ENCODE data around the gene ABHD16A.
"Not testable (repeated sequence)": the region's sequence is repeated elsewhere in the genome, so short reads cannot be mapped to it uniquely, and the experiment has no call there.

Gene ABHD16A

DNA sequence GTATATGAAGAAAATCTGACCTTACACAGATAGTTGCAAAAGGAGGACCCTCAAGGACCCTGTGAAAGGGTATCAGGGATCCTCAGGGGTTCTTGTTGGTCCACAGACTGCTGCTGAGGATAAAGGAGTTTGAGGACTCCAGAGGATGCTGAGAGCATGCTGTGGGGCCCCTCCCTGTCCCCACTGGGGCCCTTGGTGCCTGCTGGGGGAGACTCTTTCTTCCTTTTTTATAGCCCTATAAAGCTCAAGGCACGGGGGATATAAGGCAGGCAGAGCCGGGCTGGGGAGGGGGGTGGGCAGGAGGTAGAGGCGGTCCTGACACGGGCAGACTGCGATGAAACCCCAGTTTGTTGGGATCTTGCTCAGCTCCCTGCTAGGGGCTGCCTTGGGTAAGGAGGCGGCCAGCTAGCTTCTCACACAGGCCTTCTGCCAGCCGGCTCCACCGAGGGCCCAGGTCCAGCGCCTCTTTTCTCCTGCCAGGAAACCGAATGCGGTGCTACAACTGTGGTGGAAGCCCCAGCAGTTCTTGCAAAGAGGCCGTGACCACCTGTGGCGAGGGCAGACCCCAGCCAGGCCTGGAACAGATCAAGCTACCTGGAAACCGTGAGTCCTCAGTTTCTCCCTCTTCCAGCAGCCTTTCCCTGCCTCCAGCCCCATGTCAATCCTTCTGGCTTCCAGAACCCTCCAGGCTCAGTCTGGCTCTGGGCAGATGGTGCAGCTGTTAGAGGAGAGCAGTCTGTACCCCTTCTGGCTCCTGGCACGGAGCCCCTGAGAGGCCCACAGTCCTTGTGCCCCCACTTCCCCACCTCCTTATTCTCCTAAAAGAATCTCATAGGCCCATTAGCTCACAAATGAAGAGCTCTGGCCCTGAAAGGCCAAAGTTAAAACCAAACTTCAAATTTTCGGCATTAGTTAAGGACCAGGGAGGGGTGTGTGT is 12.2 kb upstream of the ABHD16A start, which contains the start of gene LY6G6D:
Gene LY6G6D, plus strand, starts transcription at position 327 of the 937 bp plus-strand sequence. Its CDS starts 8 bp downstream, at position 335.
- DNase-seq (ENCODE audit: low read depth in 2 of 3, low spot score in 1 of 3), result no peak

DNA sequence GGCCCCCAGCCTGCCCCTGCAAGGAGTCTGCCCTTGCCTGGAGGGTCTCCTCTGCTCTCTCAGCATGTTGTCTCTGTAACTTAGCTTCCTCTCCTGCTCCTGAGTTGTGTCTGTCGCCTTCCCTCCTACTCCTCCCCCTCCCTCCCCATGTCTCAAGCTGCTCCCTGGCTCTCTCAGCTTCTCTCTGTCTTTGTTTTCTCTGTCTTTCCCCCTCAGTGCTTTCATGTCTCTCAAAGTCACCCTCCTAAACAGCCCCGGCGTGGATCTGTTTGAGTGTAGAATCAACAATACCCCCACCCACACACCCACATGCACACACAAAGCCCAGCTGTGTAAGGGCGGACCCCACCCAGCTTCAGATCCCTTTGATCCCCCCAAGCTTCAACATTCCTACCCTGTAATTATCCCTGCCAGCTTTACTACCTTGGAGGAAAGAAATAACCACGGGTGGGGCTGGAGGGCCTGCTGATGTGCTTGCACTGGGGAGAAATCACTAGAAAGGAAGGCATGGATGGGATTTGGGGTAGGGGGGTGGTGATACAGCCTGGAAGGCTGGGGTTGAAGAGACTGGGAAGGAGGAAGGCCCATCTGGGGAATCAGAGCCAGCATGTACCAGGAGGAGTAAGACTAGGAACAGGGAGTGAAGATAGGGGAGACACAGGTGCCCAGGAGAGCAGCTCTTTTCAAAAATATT is 11.0 kb upstream of the ABHD16A start:
- no peak for DNase-seq (ENCODE audit: low read depth in 2 of 3, low spot score in 1 of 3)

DNA sequence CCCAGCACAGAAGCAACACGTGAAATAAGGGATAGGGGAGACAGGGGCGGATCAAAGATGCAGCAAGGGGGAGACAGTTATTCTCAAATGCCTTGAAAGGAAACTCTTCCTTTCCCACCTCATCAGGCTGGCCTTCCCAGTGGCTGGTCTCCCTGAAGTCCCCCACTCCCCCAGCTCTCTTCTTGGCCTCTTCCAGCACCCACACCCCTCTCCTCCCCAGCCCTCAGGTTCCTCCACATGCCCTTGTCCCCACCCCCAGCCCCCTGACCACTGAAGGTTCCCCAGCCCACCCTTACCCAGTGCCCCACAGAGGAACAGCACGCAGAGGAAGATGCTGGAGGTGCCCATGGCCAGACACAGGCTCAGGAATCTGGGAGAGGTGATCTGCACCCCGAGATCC is 10.3 kb upstream of the ABHD16A start:
- no peak for DNase-seq (ENCODE audit: low read depth in 2 of 3, low spot score in 1 of 3)

DNA sequence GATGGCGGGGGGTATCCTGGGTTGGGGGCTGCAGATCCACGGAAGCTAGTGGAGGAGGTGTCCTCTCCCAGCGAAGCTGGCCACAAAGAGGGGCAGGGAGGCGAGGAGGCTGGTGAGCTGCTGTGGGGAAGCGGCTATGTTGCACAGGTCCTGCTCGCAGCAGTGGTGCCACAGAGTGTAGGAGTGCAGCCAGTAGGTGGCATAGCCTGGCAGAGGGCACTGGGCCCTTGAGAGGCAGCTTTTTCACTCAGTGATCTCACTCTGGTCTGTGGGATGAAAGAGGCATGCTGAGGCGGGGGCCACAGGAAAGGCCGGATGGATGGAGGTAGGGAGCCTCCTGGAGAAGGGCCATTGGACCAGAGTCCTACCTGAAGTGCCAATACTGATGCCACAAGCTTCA is 9.2 kb upstream of the ABHD16A start:
- no peak for DNase-seq (ENCODE audit: low read depth in 2 of 3, low spot score in 1 of 3)

DNA sequence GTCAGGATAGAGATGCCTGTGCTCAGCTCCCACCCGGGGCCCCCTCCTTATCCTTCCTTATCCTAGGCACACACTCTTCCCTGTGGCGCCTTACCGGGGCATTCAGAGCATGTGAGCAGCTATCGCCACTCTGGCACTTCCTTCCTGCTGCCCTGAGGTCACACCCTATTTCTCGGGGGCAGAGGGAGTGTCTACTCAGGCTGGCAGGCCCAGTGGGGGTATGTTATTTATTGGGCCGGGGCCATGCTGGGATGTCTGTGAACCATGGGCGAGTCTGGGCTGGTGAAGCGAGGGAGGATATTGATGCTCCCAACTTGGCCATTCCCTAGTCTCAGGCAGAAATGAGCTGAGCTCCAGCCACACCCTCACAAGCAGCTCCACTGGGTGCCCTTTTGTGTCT is 8.1 kb upstream of the ABHD16A start:
- DNase-seq (ENCODE audit: low read depth in 2 of 3, low spot score in 1 of 3), result no peak

DNA sequence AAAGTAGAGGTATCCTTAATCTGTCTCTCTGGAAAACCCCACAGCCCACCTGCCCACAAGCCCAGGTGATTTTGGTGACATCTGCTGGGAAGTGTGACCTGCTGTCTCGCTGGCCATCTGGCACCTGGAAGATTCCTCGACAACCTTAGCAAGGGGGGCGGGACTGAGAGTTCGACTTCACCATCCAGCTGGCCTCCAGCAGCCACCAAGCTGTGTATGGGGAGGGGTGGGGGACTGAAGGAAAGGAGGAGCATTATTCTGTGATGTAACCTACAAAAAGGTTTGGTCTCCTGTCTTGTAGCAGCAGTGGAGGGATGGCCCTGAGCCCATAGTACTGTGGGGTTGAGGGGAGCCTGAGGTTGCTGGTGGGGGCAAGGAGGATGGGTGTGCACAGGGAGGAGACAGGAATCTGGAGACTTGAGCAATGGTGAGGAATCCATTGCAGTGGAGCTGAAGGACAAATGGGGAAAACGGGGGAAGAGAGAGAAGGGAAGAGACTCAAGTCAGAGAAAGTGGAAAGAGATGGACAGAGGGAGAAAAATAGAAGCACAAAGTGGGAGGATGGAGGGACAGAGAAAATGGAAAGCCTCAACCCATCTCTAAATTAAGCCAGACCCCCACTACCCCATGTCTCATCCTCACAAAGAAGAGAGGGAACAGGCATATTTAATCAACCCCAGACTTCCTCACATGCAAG is 7.5 kb upstream of the ABHD16A start:
- DNase-seq (ENCODE audit: low read depth in 2 of 3, low spot score in 1 of 3), result no peak

DNA sequence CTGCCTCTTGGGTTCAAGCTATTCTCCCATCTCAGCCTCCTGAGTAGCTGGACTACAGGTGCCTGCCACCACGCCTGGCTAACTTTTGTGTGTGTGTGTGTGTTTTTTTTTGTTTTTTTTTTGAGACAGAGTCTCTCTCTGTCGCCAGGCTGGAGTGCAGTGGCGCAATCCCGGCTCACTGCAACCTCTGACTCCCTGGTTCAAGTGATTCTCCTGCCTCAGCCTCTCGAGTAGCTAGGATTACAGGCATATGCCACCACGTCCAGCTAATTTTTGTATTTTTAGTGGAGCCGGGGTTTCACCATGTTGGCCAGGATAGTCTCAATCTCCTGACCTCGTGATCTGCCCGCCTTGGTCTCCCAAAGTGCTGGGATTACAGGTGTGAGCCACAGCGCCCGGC is 6.0 kb upstream of the ABHD16A start:
- DNase-seq (ENCODE audit: low read depth in 2 of 3, low spot score in 1 of 3), result not testable (repeated sequence)

DNA sequence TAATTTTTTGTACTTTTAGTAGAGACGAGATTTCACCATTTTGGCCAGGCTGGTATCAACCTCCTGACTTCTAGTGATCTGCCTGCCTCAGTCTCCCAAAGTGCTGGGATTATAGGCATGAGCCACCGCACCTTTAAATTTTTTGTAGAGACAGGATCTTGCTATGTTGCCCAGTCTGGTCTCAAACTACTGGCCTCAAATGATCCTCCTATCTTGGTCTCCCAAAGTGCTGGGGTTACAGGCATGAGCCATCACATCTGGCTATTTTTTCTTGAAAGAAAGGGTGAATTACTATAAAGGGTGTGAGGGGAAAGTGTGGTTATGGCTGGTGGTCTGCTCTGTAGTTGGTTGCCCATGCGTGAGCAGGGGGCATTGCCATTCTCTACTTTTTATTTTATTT is 5.1 kb upstream of the ABHD16A start:
- no peak for DNase-seq (ENCODE audit: low read depth in 2 of 3, low spot score in 1 of 3)

DNA sequence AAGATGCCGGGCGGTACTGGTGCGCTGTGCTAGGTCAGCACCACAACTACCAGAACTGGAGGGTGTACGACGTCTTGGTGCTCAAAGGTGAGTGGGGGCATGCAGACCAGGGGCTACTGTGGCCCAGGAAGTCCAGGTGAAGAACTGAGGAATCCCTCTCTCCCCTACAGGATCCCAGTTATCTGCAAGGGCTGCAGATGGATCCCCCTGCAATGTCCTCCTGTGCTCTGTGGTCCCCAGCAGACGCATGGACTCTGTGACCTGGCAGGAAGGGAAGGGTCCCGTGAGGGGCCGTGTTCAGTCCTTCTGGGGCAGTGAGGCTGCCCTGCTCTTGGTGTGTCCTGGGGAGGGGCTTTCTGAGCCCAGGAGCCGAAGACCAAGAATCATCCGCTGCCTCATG is 4.6 kb upstream of the ABHD16A start:
- DNase-seq (ENCODE audit: low read depth in 2 of 3, low spot score in 1 of 3), result no peak

DNA sequence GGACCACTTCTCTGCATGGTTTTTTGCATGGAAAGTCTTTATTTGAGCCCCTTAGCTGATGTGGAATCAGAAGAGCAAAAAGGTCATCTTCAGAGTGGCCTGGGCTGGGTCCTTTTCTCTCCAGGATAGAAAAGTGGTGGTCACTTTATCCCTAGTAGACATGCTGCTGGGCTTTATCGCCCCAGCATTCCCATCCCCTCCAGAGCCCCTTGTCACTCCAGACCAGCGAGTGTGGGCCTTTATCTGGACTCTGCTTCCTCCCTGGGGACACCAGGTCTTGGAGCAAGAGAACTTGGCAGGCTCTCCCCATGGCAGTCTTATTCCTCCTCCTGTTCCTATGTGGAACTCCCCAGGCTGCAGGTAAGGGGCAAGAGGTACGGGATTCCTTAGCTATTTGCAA is 3.5 kb upstream of the ABHD16A start, which contains the start of gene LY6G6F:
Gene LY6G6F, plus strand, starts transcription at position 268 of the 400 bp plus-strand sequence. Its CDS starts 41 bp downstream, at position 309.
- no peak for DNase-seq (ENCODE audit: low read depth in 2 of 3, low spot score in 1 of 3)

DNA sequence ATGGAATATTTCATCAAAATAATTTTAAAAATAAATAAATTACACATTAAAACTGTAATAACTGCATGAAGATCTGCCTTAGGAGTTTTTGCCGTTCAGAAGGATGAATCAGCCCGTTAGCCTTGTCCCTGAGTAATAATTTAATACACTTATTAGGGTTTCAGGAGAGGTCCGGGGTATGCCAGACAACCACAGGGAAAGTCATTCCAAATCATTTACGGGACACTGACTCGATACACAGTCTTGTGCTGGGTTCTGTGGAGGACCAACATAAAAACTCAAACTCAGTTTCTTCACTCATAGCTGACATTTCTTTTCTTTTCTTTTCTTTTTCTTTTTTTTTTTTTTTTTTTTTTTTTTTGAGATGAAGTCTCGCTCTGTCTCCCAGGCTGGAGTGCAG is 2.8 kb upstream of the ABHD16A start:
- no peak for DNase-seq (ENCODE audit: low read depth in 2 of 3, low spot score in 1 of 3)

DNA sequence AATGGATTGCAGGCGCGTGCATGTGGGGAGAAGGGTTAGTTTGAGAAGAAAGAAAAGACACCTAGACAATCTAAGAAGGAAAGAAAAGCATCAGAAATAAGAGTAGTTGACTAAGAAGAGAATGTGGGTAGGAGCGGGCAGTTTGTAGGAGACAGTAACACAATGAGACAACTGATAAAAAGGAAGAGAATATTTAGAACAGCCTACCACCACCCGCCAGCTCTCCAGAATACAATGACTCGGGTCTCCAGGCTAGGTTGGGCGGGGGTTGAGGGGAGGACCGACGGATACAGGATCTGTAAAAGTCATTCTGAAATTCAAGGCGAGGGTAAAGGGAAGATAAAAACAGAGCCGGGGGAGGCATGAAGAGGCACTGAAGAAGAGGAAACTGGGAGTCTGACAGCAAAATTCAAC is 712 bp downstream of the ABHD16A start:
- peak; percentile 16 to 20 (median 20) for DNase-seq (ENCODE audit: low read depth in 2 of 3, low spot score in 1 of 3)

DNA sequence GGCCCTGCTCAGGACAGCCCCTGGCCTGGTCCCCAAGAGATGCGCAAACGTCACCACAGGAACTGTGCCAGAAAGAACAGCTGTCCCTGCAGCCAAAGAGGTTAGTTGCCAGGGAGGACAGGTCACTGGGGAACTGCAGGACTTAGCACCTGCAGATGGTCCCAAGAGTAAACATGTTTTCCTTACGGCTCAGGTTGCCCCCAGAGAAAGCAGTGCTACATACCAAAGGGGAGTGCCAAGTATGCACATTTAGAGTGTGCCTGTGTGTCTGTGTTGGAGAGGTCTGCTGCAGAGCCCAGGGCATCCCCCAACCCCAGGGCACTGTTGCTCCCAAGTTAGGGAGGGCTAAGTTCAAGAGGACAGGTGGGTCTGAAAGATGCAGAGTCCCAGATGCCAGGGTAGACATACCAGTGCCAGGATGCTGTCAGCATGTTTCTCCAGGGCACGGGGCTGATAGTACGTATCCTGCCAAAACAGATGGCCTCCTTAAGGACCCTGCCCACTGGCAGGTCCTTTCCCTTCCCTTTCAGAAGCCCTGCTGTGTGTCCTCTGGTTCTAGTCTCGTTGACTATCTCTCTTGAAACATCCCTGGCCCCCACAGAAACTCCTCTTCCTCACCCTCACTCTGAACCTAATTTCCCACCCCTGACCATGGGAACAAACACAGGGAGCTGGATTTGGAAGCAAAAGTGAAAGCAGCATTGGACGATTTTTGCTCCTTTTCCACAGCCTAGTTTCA is 1.3 kb downstream of the ABHD16A start:
- DNase-seq (ENCODE audit: low read depth in 2 of 3, low spot score in 1 of 3), result no peak

DNA sequence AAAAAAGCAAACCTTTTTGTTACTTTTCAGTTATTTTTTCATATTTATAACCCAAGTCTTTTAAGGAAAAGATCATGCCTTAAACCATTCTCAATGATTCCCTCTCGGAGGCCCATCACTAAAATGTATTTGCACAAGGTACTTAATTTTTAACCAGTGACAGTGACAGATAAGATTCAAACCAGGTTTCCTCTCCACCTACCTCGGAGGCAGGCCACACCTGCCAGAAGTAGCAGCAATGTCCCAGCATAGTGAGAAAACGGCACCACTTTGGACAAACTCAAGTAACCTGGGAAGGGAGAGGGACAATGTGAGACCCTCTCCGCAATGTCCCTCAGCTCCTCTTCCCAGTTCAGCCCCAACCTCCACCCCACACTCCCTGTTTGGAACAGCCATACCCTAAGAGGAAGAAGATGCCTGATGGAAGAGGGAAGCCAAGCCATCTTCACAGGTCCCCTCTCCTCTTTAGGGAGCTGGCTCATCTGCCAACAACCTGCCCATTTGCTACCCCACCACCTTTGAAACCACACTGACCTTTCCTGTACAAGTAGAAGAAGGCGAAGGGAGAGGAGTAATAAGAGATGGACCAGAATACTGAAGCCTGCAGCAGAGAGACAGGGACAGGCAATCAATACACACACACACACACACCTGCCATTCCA is 2.3 kb downstream of the ABHD16A start:
- DNase-seq (ENCODE audit: low read depth in 2 of 3, low spot score in 1 of 3), result no peak

DNA sequence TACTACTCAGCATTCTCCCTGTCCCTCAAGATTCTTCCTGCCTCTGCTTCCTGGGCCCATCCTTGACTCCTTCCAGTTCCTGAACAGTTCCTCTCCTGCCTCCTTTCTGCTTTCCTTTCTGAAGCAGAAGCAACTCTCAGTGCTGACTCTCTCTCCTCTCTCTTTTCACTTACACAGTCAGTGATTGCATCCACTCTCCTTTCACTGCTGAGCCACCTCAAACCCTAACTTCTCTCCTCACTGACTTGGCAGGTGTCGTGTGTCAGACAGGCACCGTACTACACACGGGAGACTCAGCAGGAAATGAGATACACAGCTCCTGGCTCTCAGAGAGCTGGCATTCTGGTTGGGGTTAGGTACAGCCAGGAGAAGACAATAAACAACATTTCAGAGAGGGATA is 5.6 kb downstream of the ABHD16A start:
- DNase-seq (ENCODE audit: low read depth in 2 of 3, low spot score in 1 of 3), result no peak

DNA sequence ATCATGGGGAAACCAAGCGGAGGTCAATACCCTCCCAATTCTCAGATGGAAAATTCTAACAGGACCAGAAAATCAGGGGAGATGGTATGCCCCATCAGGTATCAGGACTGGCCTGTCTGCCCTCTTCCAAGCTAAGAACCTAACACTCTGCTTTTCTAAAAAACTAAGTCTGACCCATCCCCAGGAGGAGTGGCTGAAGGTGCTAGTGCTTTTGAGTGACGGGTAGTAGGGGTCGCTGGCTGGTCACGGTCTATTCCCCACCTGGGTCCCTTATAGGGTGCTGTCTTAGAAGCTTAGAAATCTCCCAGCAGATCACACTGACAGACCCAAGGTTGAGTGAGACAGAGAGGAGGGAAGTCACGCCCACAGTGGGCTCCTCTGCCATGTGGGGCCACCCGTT is 9.6 kb downstream of the ABHD16A start:
- no peak for DNase-seq (ENCODE audit: low read depth in 2 of 3, low spot score in 1 of 3)

DNA sequence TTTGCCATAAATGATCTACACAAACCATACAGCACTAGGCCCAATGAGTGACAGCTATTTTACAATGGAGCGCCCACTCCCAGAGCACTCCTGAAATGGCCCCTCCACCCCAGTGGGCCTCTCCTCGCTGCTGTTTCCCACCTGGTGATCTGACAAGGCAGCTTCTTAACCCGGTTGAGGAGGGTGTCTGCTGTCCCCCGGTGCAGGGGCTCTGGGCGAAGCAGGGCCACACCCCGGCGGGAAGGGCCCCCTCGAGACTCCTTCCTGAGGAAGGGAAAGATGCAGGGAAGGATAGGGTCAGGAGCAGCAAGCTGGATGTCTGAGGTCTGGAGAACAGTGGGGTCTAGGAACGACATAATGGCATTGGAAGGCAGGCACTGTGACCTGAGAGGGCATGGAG is 10.2 kb downstream of the ABHD16A start:
- no peak for DNase-seq (ENCODE audit: low read depth in 2 of 3, low spot score in 1 of 3)

DNA sequence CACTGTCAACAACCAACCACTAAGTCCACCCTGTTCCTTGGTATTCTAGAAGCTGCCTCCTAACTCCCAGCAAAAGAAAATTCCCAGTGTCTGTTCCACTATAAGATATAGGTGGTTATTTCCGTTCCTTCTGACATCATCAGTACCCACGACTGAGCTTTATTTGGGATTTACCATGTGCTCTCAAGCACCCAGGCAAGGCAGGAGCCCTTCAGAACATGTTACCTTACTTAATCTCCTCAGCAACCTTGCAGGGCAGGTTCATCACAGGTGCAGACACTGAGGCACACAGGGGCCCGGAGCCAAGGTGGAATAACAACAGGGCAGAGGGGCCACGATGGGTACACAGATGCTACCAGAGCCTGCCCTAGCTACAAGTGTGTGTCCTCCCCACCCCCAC is 10.8 kb downstream of the ABHD16A start:
- DNase-seq (ENCODE audit: low read depth in 2 of 3, low spot score in 1 of 3), result no peak

DNA sequence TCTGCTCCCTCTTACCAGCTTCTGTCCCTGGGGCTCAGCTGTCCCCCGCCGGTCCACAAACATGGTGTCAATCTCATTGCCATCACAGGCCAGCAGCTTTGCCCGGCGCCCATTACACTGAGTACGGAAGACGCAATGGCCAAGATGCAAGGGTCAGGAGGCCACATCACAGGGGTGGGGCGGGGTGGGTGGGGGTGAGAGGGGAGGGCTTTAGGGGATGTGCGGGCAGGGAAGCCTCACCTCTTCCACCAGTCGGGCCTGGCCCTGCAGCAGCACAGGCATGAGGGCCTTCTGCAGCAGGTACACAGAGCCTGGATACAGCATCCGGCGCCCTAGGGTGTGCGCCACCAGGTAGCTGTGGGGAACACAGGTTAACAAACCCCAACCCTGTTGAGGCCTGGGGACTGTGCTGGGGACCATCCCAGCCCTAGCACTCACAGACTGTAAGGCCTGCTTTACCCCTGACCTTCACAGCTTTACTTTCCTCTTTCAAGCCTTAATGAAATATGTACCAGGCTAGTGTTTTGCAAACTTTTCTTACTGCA is 11.5 kb downstream of the ABHD16A start:
- DNase-seq (ENCODE audit: low read depth in 2 of 3, low spot score in 1 of 3), result no peak

DNA sequence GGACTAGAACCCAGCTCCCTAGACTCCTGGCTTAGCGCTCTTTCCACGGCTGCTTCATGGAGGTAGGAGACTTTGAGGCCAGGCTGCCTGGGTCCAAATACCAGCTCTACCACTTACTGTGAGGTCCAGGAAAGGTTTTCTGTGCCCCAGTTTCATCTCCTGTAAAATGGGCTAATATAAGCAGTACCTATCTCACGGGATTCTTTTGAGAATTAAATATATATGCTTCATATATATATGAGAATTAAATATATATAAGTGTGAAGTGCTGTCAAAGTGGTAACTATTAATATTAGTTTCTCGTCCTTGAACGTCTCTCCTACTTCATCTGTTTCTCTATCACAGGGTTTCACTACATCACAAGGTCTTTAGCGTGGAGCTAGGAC is 12.1 kb downstream of the ABHD16A start:
- DNase-seq (ENCODE audit: low read depth in 2 of 3, low spot score in 1 of 3), result no peak
